ENCODE data around the gene NRG3.

NRG3 gene

DNA sequence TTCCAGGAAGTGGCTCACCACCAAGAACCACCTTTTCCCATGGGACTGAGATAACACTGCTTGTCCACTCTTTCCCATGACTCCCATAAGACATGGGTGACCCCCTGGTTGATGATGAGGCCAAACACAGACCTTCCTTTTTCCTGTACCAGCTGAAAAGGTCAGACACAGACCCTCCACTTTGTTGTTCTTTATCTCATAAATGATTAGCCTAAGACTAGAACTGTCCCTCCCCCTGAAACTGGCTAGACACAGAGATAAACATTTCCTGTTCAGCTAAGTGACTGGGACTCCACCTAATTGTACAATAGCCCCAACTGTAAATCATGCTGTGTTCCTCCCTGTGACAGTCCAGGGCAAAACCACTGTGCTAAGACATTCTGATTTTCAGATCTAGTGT, 8.2 kb upstream of the NRG3 start:
- H3K27ac ChIP-seq (ENCODE audit: low read depth in 2 of 2, low read length in 2 of 2): no peak overlapping the region
- no peaks in the 10 kb centered on the region for H3K36me3 ChIP-seq (ENCODE audit: control insufficient read depth in 2 of 2, insufficient read depth in 2 of 2, low read length in 2 of 2)

DNA sequence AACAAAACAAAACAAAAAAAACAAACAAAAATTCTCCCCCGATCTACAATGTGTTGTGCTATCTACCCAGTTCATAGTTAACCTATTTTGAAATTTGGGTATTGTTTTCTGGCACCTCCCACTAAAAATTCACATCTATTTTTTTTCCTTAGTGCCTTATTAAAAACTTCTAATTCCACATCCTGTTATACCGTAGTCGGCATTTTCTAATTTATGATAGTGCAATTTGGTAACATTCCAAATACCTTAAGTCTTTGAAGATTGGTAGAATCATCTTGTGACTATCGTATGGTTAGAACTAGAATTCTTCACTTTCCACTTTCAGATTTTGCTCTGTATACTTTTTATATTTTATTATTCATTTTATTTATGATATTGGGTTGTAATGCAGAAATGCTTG, 4.5 kb upstream of the NRG3 start:
- Histone ChIP-seq H3K27me3 (ENCODE audit: control insufficient read depth in 2 of 2, insufficient read depth in 2 of 2, low read length in 2 of 2) (peaks cover 2 to 4% of the 10 kb centered on the region in 2 donors), H3K9ac (ENCODE audit: low read depth in 1 of 2, low read length in 2 of 2) (no peak overlapping the region), H3K9me3 (ENCODE audit: control insufficient read depth in 2 of 2, low read length in 2 of 2) (no peaks in the 10 kb centered on the region), H3K36me3 (ENCODE audit: control insufficient read depth in 2 of 2, insufficient read depth in 2 of 2, low read length in 2 of 2) (no peaks in the 10 kb centered on the region), H3K27ac (ENCODE audit: low read depth in 2 of 2, low read length in 2 of 2) (no peak overlapping the region), H3K4me3 (ENCODE audit: low read length in 2 of 2) (no peak overlapping the region), H3K4me1 (ENCODE audit: control insufficient read depth in 2 of 2, insufficient read depth in 2 of 2, low read length in 2 of 2) (no peaks in the 10 kb centered on the region)

More for the DNA sequence above, 8.2 kb upstream of the NRG3 start:
- H3K4me1 ChIP-seq (ENCODE audit: control insufficient read depth in 2 of 2, insufficient read depth in 2 of 2, low read length in 2 of 2): no peaks in the 10 kb centered on the region
- no peaks in the 10 kb centered on the region for H3K27me3 ChIP-seq (ENCODE audit: control insufficient read depth in 2 of 2, insufficient read depth in 2 of 2, low read length in 2 of 2)
- H3K9me3 ChIP-seq (ENCODE audit: control insufficient read depth in 2 of 2, low read length in 2 of 2): no peaks in the 10 kb centered on the region
- H3K4me3 ChIP-seq (ENCODE audit: low read length in 2 of 2): no peak overlapping the region
- no peak overlapping the region for H3K9ac ChIP-seq (ENCODE audit: low read depth in 1 of 2, low read length in 2 of 2)

DNA sequence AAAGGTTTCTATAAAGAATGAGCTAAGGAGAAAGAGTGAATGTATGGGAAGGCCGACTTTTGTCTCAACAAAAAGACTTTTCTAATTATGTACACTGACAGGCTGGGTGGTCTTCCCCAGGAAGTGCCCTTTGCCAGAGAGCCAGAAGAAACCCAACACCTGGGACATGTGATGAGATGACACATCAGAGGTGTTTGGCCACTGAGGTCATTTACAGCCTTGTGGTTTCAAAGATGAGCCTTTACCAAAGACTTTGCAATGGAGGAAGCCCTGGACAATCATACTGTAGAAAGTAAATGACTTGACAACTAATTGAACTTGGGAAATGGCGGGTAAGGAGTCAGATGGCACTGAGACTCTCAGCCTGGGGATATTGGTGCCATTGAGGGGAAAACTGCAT, 3.4 kb upstream of the NRG3 start:
- Histone ChIP-seq H3K27ac (ENCODE audit: low read depth in 2 of 2, low read length in 2 of 2) (no peak overlapping the region), H3K27me3 (ENCODE audit: control insufficient read depth in 2 of 2, insufficient read depth in 2 of 2, low read length in 2 of 2) (peaks cover 11 to 13% of the 10 kb centered on the region in 2 donors), H3K4me3 (ENCODE audit: low read length in 2 of 2) (no peak overlapping the region), H3K9ac (ENCODE audit: low read depth in 1 of 2, low read length in 2 of 2) (no peak overlapping the region), H3K36me3 (ENCODE audit: control insufficient read depth in 2 of 2, insufficient read depth in 2 of 2, low read length in 2 of 2) (no peaks in the 10 kb centered on the region), H3K4me1 (ENCODE audit: control insufficient read depth in 2 of 2, insufficient read depth in 2 of 2, low read length in 2 of 2) (no peaks in the 10 kb centered on the region), H3K9me3 (ENCODE audit: control insufficient read depth in 2 of 2, low read length in 2 of 2) (no peaks in the 10 kb centered on the region)

DNA sequence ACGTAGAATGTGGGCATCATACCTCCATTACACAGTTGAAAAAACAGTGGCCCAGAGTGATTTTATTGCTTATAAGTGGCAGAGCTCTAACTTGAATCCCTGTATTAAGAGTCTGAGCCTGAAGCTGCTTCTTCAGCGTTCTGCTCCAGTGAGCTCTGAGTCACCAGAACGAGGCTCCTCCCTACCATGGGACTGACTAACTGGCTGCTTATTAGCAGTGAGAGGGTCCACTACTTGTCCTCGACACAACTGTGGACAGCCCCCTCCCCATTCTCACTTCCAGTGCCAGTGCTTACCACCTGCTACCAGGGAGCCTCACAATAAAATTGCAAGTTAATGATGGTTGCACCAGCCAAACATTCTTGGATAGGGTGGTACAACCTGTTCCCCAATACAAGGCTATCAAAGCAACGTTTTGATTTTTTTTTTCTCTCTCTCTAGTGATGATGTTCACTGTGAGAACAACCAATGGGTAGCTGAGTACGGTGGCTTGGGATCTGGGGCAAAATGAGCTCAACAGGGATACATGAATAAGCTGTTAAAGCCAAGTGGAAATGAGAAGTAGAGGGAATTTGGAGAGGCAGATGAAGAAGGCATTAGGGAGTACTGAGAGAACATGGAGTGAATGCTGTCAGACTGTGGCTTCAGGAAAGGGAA, 2.7 kb upstream of the NRG3 start:
- no peaks in the 10 kb centered on the region for H3K36me3 ChIP-seq (ENCODE audit: control insufficient read depth in 2 of 2, insufficient read depth in 2 of 2, low read length in 2 of 2)
- H3K4me3 ChIP-seq (ENCODE audit: low read length in 2 of 2): no peak overlapping the region
- H3K27ac ChIP-seq (ENCODE audit: low read depth in 2 of 2, low read length in 2 of 2): no peak overlapping the region
- H3K9me3 ChIP-seq (ENCODE audit: control insufficient read depth in 2 of 2, low read length in 2 of 2): no peaks in the 10 kb centered on the region
- no peaks in the 10 kb centered on the region for H3K4me1 ChIP-seq (ENCODE audit: control insufficient read depth in 2 of 2, insufficient read depth in 2 of 2, low read length in 2 of 2)
- H3K27me3 ChIP-seq (ENCODE audit: control insufficient read depth in 2 of 2, insufficient read depth in 2 of 2, low read length in 2 of 2): peaks cover 11 to 13% of the 10 kb centered on the region in 2 donors
- H3K9ac ChIP-seq (ENCODE audit: low read depth in 1 of 2, low read length in 2 of 2): no peak overlapping the region

DNA sequence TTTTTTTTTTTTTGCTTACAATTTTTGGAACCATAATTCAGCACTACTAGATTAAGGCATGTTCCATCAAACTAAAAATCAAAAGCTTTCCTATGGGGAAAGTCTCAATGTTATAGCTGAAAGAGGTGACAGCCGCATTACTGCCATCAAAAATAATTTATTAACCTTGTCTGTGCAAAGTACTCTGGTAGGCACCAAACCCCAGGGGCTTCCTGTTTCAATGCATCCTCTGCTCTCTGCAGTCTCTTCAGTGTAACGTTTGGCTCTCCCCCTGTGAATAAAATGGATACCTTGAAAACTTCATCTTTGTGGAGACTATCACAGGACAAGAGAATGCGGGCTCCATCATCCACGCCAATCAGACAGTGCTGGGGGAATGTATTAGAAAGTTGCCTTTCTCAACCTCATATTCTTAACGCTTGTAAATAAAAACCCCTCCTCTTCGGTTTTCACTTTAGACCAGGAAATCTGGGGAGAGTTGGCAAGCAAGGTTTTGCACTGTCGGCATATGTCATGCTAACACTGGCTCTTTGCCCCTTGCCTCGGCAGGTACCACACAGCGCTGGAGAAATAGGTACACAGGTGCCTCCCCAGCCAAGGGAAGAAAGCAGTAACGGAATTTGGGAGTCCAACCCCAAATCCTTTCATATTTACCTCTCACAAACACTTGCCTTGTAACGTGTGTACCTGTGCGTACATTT, 1.6 kb upstream of the NRG3 start:
- Histone ChIP-seq H3K27me3 (ENCODE audit: control insufficient read depth in 2 of 2, insufficient read depth in 2 of 2, low read length in 2 of 2) (peaks cover 11 to 13% of the 10 kb centered on the region in 2 donors), H3K9me3 (ENCODE audit: control insufficient read depth in 2 of 2, low read length in 2 of 2) (no peaks in the 10 kb centered on the region), H3K4me1 (ENCODE audit: control insufficient read depth in 2 of 2, insufficient read depth in 2 of 2, low read length in 2 of 2) (no peaks in the 10 kb centered on the region), H3K36me3 (ENCODE audit: control insufficient read depth in 2 of 2, insufficient read depth in 2 of 2, low read length in 2 of 2) (no peaks in the 10 kb centered on the region), H3K9ac (ENCODE audit: low read depth in 1 of 2, low read length in 2 of 2) (no peak overlapping the region), H3K27ac (ENCODE audit: low read depth in 2 of 2, low read length in 2 of 2) (no peak overlapping the region), H3K4me3 (ENCODE audit: low read length in 2 of 2) (no peak overlapping the region)

DNA sequence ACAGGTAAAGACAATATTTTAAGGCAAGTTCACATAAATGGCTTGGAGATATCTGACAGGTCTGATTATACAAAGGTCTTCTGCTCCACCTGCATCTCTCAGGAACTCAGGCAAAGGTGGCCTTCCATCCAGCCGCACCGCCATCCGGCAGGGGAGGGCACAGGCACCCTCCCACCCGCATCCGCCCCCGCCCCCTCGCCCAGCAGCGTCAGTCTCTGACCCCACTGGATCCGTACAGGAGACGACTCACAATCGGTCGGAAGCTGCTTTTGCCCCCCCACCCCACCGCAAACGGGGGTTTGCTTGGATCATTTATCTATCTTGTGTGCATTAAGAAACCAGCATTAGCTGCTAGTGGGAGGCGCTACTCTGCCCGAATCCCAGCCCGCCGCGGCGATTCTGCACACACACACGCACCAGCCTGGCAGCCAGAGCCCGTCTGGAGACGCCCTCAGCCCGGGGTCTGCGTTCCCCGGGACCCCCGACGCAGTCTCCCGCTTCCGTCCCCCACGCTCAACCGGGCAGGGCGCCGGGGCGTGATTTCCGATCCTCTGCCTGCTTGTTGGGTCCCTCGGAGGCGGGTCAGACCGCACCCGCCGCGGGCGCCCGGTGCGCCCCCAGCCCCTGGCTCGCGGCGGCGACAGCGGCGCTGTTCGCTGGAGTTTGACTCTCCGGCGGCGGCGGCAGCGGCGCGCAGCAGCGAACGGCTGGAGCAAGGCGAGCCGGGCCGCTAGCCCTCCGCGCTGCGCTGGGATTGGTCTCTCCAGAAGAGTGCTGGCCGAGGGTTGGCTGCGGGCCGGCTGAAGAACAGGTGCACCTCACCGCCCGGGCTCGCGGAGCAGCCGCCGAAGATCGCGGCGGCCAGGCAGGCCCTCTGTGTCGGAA, 820 bp upstream of the NRG3 start:
- H3K9me3 ChIP-seq (ENCODE audit: control insufficient read depth in 2 of 2, low read length in 2 of 2): no peaks in the 10 kb centered on the region
- H3K27ac ChIP-seq (ENCODE audit: low read depth in 2 of 2, low read length in 2 of 2): no peak overlapping the region
- H3K4me1 ChIP-seq (ENCODE audit: control insufficient read depth in 2 of 2, insufficient read depth in 2 of 2, low read length in 2 of 2): no peaks in the 10 kb centered on the region
- no peaks in the 10 kb centered on the region for H3K36me3 ChIP-seq (ENCODE audit: control insufficient read depth in 2 of 2, insufficient read depth in 2 of 2, low read length in 2 of 2)
- no peak overlapping the region for H3K4me3 ChIP-seq (ENCODE audit: low read length in 2 of 2)
- no peak overlapping the region for H3K9ac ChIP-seq (ENCODE audit: low read depth in 1 of 2, low read length in 2 of 2)
- peaks cover 11 to 13% of the 10 kb centered on the region in 2 donors for H3K27me3 ChIP-seq (ENCODE audit: control insufficient read depth in 2 of 2, insufficient read depth in 2 of 2, low read length in 2 of 2)

DNA sequence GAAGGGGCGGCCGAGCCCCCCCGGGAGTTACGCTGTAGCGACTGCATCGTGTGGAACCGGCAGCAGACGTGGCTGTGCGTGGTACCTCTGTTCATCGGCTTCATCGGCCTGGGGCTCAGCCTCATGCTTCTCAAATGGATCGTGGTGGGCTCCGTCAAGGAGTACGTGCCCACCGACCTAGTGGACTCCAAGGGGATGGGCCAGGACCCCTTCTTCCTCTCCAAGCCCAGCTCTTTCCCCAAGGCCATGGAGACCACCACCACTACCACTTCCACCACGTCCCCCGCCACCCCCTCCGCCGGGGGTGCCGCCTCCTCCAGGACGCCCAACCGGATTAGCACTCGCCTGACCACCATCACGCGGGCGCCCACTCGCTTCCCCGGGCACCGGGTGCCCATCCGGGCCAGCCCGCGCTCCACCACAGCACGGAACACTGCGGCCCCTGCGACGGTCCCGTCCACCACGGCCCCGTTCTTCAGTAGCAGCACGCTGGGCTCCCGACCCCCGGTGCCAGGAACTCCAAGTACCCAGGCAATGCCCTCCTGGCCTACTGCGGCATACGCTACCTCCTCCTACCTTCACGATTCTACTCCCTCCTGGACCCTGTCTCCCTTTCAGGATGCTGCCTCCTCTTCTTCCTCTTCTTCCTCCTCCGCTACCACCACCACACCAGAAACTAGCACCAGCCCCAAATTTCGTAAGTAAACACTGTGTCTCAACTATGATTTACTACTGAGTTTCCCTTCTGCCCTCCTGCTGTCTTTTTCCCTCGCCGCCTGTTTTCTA, 666 bp downstream of the NRG3 start:
- Histone ChIP-seq H3K36me3 (ENCODE audit: control insufficient read depth in 2 of 2, insufficient read depth in 2 of 2, low read length in 2 of 2) (no peaks in the 10 kb centered on the region), H3K9ac (ENCODE audit: low read depth in 1 of 2, low read length in 2 of 2) (no peak overlapping the region), H3K4me3 (ENCODE audit: low read length in 2 of 2) (no peak overlapping the region), H3K27me3 (ENCODE audit: control insufficient read depth in 2 of 2, insufficient read depth in 2 of 2, low read length in 2 of 2) (peaks cover 11 to 13% of the 10 kb centered on the region in 2 donors), H3K27ac (ENCODE audit: low read depth in 2 of 2, low read length in 2 of 2) (no peak overlapping the region), H3K9me3 (ENCODE audit: control insufficient read depth in 2 of 2, low read length in 2 of 2) (no peaks in the 10 kb centered on the region), H3K4me1 (ENCODE audit: control insufficient read depth in 2 of 2, insufficient read depth in 2 of 2, low read length in 2 of 2) (no peaks in the 10 kb centered on the region)

DNA sequence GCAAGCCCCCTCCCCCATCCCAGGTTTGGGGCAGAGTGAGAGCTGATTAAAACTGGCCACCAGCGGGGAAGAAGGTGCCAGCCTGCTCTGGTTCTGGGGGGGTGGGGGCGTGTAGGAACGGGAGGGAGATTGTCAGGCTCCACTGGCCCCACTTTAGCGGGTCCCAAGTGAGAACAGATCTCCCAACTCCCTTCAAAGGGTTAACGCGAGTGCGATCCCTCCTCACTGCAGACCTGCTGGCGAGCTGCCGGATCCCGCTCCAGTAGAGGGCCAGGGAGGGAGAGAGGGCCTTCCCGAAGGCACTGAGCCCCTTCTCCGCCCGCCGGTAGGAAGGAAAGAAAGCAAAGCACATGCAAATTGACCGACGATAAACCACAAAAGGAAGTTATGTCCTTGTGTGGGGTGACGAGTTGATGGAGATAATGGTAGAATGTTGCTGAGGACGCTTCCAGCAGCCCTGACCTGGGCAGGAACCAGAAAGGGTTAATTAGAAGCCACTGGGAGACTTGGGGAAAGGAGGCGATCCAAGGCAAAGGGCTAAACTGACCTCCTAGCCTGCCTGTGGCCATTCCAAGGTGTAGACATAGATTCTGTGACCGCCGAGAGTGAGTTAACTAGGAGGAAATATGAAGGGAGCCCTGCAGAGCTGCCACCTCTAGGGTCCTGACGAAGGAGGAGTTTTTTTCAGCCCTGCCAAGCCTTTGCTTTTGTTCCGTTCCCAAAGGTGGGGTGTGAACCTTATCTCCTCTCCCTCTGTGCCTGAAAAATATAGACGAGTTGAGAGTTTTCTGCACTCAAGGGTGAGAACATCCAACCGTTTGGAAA, 1.5 kb downstream of the NRG3 start:
- H3K9ac ChIP-seq (ENCODE audit: low read depth in 1 of 2, low read length in 2 of 2): no peak overlapping the region
- H3K4me3 ChIP-seq (ENCODE audit: low read length in 2 of 2): peak overlapping the region in 1 of 2 donors; percentile 29
- H3K9me3 ChIP-seq (ENCODE audit: control insufficient read depth in 2 of 2, low read length in 2 of 2): no peaks in the 10 kb centered on the region
- H3K27me3 ChIP-seq (ENCODE audit: control insufficient read depth in 2 of 2, insufficient read depth in 2 of 2, low read length in 2 of 2): peaks cover 11 to 13% of the 10 kb centered on the region in 2 donors
- H3K36me3 ChIP-seq (ENCODE audit: control insufficient read depth in 2 of 2, insufficient read depth in 2 of 2, low read length in 2 of 2): no peaks in the 10 kb centered on the region
- no peaks in the 10 kb centered on the region for H3K4me1 ChIP-seq (ENCODE audit: control insufficient read depth in 2 of 2, insufficient read depth in 2 of 2, low read length in 2 of 2)
- H3K27ac ChIP-seq (ENCODE audit: low read depth in 2 of 2, low read length in 2 of 2): no peak overlapping the region

DNA sequence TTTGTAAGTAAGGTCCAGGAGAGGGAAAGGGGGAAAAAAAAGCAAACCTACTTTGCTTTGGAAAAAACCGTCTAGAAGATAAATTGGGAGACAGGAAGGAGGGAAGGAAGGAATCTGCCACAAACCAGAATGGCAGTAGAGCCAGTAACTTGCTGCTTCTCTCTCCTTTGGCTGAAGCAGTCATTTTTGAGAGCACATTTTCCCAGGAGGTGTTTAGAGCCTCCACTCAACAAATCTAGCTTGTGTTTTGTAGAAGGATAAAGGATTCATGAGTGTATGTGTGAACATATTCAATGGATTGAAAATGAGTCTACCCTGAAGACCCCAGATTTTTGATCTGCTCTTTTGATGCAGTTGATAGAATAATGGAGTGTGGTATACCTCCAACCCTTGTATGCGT, 2.6 kb downstream of the NRG3 start:
- Histone ChIP-seq H3K36me3 (ENCODE audit: control insufficient read depth in 2 of 2, insufficient read depth in 2 of 2, low read length in 2 of 2) (no peaks in the 10 kb centered on the region), H3K27ac (ENCODE audit: low read depth in 2 of 2, low read length in 2 of 2) (no peak overlapping the region), H3K4me1 (ENCODE audit: control insufficient read depth in 2 of 2, insufficient read depth in 2 of 2, low read length in 2 of 2) (no peaks in the 10 kb centered on the region), H3K27me3 (ENCODE audit: control insufficient read depth in 2 of 2, insufficient read depth in 2 of 2, low read length in 2 of 2) (peaks cover 11 to 13% of the 10 kb centered on the region in 2 donors), H3K9ac (ENCODE audit: low read depth in 1 of 2, low read length in 2 of 2) (no peak overlapping the region), H3K9me3 (ENCODE audit: control insufficient read depth in 2 of 2, low read length in 2 of 2) (no peaks in the 10 kb centered on the region), H3K4me3 (ENCODE audit: low read length in 2 of 2) (no peak overlapping the region)
